Adrenal gland (tissue), 5 donors: ENCODE results near the gene KDSR.

Experiments
- CTCF ChIP-seq, 6 experiments: fragments of 450-650 bp in 4 of 6; fragments of 200-600 bp in 2 of 6; sonication (generic) in 1 of 6; IDR thresholded peaks; 1 replicate in 5 of 6; 2 replicates in 1 of 6; pipeline versions ENCODE4 v1.5.1 to v1.8.0; 2016 to 2021; ENCODE audit warnings: antibody characterized with exemption in 6 of 6, mild to moderate bottlenecking in 2 of 6, moderate library complexity in 1 of 6
- POLR2A ChIP-seq, 2 donors: fragments of 450-650 bp; IDR thresholded peaks; one replicate each; pipeline ENCODE4 v1.6.1; 2017; ENCODE audit warnings: antibody characterized with exemption in 2 of 2, mild to moderate bottlenecking in 2 of 2, moderate library complexity in 1 of 2
- donor health status: DM: no; HTN: no; CAD: no.

GRCh38 chr18:63297687-63298399 is 69.2 kb downstream of the KDSR start:
- TF ChIP-seq CTCF (IDR thresholded peaks at IDR 0.05): no peak
- no peak for TF ChIP-seq POLR2A (IDR thresholded peaks at IDR 0.05)
